Neural cell (in vitro differentiated cells): Measurements from ENCODE around the gene KCNQ5. TPM values are rescaled to one million over a fixed set of nuclear protein-coding genes. Genes with fewer than 3 reads are reported as not detected.

Experiments used
- H2AFZ ChIP-seq: fragments of 200-600, 300-800 bp; sonication (generic), shearing (Covaris generic); 2 replicates; pipeline ENCODE4 v1.6.0; 2014; ENCODE audit warnings: low read depth, mild to moderate bottlenecking, antibody characterized with exemption, low read length, moderate library complexity
- H3F3A ChIP-seq: fragments of 200-600 bp; shearing (Covaris generic); 2 replicates; pipeline ENCODE4 v1.6.1; 2016; ENCODE audit warnings: mild to moderate bottlenecking, moderate library complexity, mixed read lengths, antibody characterized with exemption, low read length; ENCODE audit not compliant: insufficient read depth, poor library complexity, severe bottlenecking
- H3K27ac ChIP-seq: fragments of 200-600, 300-800 bp; sonication (generic), shearing (Covaris generic); 2 replicates; pipeline ENCODE4 v1.5.1; 2014; ENCODE audit warnings: mild to moderate bottlenecking, low read length, moderate library complexity
- H3K27me3 ChIP-seq: fragments of 300-800, 200-600 bp; sonication (generic), shearing (Covaris generic); 2 replicates; pipeline ENCODE4 v1.6.0; 2014; ENCODE audit warnings: mild to moderate bottlenecking, low read depth, low read length, moderate library complexity; ENCODE audit not compliant: insufficient read depth
- H3K36me3 ChIP-seq: fragments of 300-800, 200-600 bp; sonication (generic), shearing (Covaris generic); 2 replicates; pipeline ENCODE4 v1.5.1; 2014; ENCODE audit warnings: mild to moderate bottlenecking, antibody characterized with exemption, low read length, moderate library complexity; ENCODE audit not compliant: insufficient read depth
- H3K4me2 ChIP-seq: fragments of 300-800, 200-600 bp; sonication (generic), shearing (Covaris generic); 2 replicates; pipeline ENCODE4 v1.6.0; 2014; ENCODE audit warnings: mild to moderate bottlenecking, low read length
- H3K4me3 ChIP-seq: fragments of 300-800, 200-600 bp; sonication (generic), shearing (Covaris generic); 2 replicates; pipeline ENCODE4 v1.5.1; 2014; ENCODE audit warnings: mild to moderate bottlenecking, low read length, moderate library complexity
- H3K79me2 ChIP-seq: fragments of 200-600 bp; shearing (Covaris generic); replicated peaks from 2 replicates; pipeline ENCODE4 v1.6.0; 2014; ENCODE audit warnings: mild to moderate bottlenecking, low read length, moderate library complexity; ENCODE audit not compliant: insufficient read depth
- H3K9ac ChIP-seq: fragments of 300-800, 200-600 bp; sonication (generic), shearing (Covaris generic); 2 replicates; pipeline ENCODE4 v1.6.1; 2016; ENCODE audit warnings: mild to moderate bottlenecking, low read length, mixed read lengths
- H3K9me2 ChIP-seq: fragments of 200-600 bp; shearing (Covaris generic); 2 replicates; pipeline ENCODE4 v1.6.1; 2016; ENCODE audit warnings: mild to moderate bottlenecking, low read length, mixed read lengths; ENCODE audit not compliant: insufficient read depth
- H3K9me3 ChIP-seq: fragments of 200-600, 300-800 bp; sonication (generic), shearing (Covaris generic); 2 replicates; pipeline ENCODE4 v1.6.1; 2016; ENCODE audit warnings: mild to moderate bottlenecking, mixed run types, low read length, moderate library complexity, mixed read lengths
- H4K20me1 ChIP-seq: fragments of 200-600 bp; shearing (Covaris generic); 2 replicates; pipeline ENCODE4 v1.6.1; 2016; ENCODE audit warnings: mild to moderate bottlenecking, mixed run types; ENCODE audit not compliant: insufficient read depth
- CTCF ChIP-seq: fragments of 450-650 bp; IDR thresholded peaks from 2 replicates; pipeline ENCODE4 v1.5.1; 2014; ENCODE audit warnings: antibody characterized with exemption, mild to moderate bottlenecking, moderate library complexity; ENCODE audit not compliant: poor library complexity, severe bottlenecking
- EP300 ChIP-seq: fragments of 450-650 bp; conservative IDR thresholded peaks from 2 replicates; pipeline ENCODE4 v1.6.1; 2014; ENCODE audit warnings: antibody characterized with exemption, mild to moderate bottlenecking, moderate library complexity; ENCODE audit not compliant: poor library complexity, severe bottlenecking
- EZH2 ChIP-seq: fragments of 200-600, 300-800 bp; shearing (Covaris generic), sonication (generic); IDR thresholded peaks from 2 replicates; pipeline ENCODE4 v1.6.1; 2014; ENCODE audit warnings: antibody characterized with exemption, low read length, borderline replicate concordance, mild to moderate bottlenecking; ENCODE audit not compliant: insufficient read depth, poor library complexity, severe bottlenecking
- MXI1 ChIP-seq: fragments of 450-650 bp; conservative IDR thresholded peaks from 2 replicates; pipeline ENCODE4 v1.6.1; 2014; ENCODE audit warnings: antibody characterized with exemption, mild to moderate bottlenecking; ENCODE audit not compliant: poor library complexity, severe bottlenecking
- POLR2AphosphoS5 ChIP-seq: IDR thresholded peaks from 2 replicates; pipeline ENCODE4 v1.6.1; 2012
- RAD21 ChIP-seq: fragments of 450-650 bp; conservative IDR thresholded peaks from 2 replicates; pipeline ENCODE4 v1.6.1; 2014; ENCODE audit warnings: antibody characterized with exemption, mild to moderate bottlenecking, moderate library complexity
- SMC3 ChIP-seq: fragments of 450-650 bp; conservative IDR thresholded peaks from 2 replicates; pipeline ENCODE4 v1.6.1; 2014; ENCODE audit warnings: antibody characterized with exemption, mild to moderate bottlenecking, moderate library complexity; ENCODE audit not compliant: poor library complexity
- TAF1 ChIP-seq: IDR thresholded peaks from 2 replicates; pipeline ENCODE4 v1.6.1; 2012; ENCODE audit warnings: low read depth
- polyA plus RNA-seq: library from polyadenylated mRNA; depleted of rRNA; stranded (reverse); fragments of >200 nt; gene quantifications from 2 replicates; pipeline ENCODE4 v1.2.3, GENCODE V29; 2014
- TF ChIP-seq, protein P1 (sequence below): IDR thresholded peaks from 2 replicates; pipeline ENCODE4 v1.6.1; 2012; ENCODE audit warnings: borderline replicate concordance

KCNQ5 gene
- polyA plus RNA-seq, 1 donor from 2014 or later: 0.30 TPM

DNA sequence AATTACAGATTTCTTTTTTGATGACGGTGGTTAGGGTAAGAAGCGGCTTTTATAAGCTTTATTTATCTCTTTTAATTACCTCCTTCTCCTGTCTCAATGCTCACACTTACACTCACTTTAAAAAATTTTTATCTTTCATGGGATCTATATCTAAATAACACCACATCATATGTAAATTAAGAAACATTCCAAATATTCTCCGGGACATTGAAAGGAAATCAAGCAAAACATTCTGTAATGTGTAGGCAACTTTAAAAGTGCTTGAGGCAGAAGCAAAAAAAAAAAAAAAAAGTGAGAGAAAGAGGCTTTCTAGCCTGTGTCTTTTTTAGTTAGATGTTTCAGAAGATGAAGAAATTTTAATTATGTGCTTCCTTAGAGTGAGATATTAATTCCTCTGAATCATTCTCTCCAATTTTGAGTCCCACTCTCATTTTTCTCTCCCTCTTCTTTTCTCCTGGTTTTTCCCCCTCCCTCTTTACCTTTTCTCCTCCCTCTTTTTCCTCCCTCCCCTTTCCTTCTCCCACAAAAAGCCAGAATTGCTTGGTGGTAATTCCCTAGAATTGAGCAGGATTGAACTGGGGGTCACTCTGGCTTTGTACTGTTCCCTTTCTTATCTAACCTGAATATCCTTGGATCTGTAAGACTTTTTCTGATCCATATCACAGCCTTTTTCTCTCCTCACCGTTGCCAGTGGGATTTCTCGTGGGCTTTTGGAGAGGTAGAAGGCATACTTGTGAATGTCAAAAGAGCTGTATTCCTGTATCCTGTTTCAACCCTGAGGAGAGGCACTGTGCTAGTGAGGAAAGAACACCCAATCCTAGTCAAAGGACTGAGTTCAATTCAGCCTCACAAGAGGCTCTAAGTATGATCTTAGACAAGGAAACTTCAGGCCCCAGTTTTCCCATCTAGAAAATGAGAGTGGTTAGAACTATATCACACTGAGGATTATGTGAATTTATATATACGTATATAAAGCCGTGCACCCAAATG, 30.4 kb downstream of the KCNQ5 start:
- Histone ChIP-seq H3K4me2 (no peak overlapping the region), H3K9me3 (no peaks in the 10 kb centered on the region), H3F3A (no peaks in the 10 kb centered on the region), H3K27ac (no peak overlapping the region), H4K20me1 (no peaks in the 10 kb centered on the region), H3K27me3 (no peaks in the 10 kb centered on the region), H3K9ac (no peak overlapping the region), H3K79me2 (no peaks in the 10 kb centered on the region), H3K36me3 (no peaks in the 10 kb centered on the region), H3K4me3 (no peak overlapping the region), H2AFZ (no peak overlapping the region), H3K9me2 (no peaks in the 10 kb centered on the region)
- TF ChIP-seq, protein P1, sequence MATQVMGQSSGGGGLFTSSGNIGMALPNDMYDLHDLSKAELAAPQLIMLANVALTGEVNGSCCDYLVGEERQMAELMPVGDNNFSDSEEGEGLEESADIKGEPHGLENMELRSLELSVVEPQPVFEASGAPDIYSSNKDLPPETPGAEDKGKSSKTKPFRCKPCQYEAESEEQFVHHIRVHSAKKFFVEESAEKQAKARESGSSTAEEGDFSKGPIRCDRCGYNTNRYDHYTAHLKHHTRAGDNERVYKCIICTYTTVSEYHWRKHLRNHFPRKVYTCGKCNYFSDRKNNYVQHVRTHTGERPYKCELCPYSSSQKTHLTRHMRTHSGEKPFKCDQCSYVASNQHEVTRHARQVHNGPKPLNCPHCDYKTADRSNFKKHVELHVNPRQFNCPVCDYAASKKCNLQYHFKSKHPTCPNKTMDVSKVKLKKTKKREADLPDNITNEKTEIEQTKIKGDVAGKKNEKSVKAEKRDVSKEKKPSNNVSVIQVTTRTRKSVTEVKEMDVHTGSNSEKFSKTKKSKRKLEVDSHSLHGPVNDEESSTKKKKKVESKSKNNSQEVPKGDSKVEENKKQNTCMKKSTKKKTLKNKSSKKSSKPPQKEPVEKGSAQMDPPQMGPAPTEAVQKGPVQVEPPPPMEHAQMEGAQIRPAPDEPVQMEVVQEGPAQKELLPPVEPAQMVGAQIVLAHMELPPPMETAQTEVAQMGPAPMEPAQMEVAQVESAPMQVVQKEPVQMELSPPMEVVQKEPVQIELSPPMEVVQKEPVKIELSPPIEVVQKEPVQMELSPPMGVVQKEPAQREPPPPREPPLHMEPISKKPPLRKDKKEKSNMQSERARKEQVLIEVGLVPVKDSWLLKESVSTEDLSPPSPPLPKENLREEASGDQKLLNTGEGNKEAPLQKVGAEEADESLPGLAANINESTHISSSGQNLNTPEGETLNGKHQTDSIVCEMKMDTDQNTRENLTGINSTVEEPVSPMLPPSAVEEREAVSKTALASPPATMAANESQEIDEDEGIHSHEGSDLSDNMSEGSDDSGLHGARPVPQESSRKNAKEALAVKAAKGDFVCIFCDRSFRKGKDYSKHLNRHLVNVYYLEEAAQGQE: no peak
- no peak for TF ChIP-seq EZH2
- no peak for TF ChIP-seq RAD21
- TF ChIP-seq POLR2AphosphoS5: no peak
- no peak for TF ChIP-seq SMC3
- no peak for TF ChIP-seq CTCF
- no peak for TF ChIP-seq TAF1
- TF ChIP-seq EP300: no peak
- no peak for TF ChIP-seq MXI1

DNA sequence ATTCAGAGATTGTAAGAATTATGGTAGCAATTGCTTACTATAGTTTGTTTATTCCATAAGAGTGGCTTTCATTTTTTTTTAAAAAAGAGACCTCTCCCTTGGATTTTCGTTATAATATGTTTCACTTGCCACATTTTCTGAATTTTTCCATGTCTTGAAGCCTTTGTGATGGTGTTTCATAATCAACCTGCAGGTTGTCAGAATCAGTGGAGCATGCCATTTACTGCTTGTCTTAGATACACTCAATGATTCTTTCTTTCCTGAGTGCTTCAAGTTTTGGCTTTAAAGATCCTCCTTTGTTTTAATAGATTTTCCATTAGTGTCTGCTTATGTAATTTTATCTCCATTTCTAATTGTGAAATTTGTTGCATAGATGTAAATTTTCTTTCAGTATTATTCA, 31.2 kb downstream of the KCNQ5 start:
- Histone ChIP-seq H3K9me3 (no peaks in the 10 kb centered on the region), H3F3A (no peaks in the 10 kb centered on the region), H3K27me3 (no peaks in the 10 kb centered on the region), H3K4me3 (no peak overlapping the region), H4K20me1 (no peaks in the 10 kb centered on the region), H3K36me3 (no peaks in the 10 kb centered on the region), H2AFZ (no peak overlapping the region), H3K27ac (no peak overlapping the region), H3K9ac (no peak overlapping the region), H3K79me2 (no peaks in the 10 kb centered on the region), H3K9me2 (no peaks in the 10 kb centered on the region), H3K4me2 (no peak overlapping the region)
- TF ChIP-seq TAF1 (no peak), EZH2 (no peak), POLR2AphosphoS5 (no peak)
